IPS DF 19.7 (cell line): ENCODE results near the gene IFIT2.
"Not testable (repeated sequence)": the region's sequence is repeated elsewhere in the genome, so short reads cannot be mapped to it uniquely, and the experiment has no call there.

Experiments used
- DNase-seq: peaks from one replicate; pipeline ENCODE4 v3.0.0-alpha.2; 2013; ENCODE audit warnings: low read depth, low spot score

The IFIT2 gene

DNA sequence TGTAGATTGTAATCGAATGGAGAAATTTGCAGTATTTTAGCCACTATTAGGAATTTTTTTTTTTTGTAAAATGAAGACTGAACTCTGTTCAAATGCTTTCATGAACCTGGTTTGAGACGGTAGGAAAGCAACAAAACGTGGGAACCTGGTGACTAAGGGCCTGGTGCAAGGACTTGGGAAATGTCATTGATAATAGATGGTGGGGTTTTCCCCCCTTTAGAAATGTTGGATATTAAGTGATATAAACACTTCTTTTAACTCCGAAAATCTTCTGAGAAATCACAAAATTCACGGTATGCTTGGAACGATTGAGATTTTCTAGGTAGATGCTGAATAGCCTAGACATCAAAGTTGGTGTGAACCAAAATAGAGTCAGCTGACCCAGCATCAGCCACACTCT, 6.4 kb downstream of the IFIT2 start:
- no peak for DNase-seq

DNA sequence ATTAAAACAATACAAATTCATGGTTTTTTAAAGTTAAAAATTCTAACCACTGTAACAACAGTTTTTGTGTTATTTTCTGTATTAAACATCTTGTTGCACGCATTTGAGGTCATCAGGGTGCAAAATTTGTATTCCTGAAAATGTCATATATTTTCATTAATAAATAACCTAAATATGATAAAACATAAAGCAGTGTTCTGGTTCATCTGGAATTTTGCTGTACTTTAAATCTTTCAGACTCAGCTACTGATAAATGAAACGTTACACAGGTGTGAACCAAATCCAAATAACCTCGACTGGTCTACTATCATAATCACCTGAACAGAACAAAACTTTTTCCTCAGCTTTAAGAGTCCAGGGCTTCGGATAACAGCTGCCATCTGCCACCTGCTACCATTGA, 6.9 kb downstream of the IFIT2 start:
- DNase-seq: no peak

DNA sequence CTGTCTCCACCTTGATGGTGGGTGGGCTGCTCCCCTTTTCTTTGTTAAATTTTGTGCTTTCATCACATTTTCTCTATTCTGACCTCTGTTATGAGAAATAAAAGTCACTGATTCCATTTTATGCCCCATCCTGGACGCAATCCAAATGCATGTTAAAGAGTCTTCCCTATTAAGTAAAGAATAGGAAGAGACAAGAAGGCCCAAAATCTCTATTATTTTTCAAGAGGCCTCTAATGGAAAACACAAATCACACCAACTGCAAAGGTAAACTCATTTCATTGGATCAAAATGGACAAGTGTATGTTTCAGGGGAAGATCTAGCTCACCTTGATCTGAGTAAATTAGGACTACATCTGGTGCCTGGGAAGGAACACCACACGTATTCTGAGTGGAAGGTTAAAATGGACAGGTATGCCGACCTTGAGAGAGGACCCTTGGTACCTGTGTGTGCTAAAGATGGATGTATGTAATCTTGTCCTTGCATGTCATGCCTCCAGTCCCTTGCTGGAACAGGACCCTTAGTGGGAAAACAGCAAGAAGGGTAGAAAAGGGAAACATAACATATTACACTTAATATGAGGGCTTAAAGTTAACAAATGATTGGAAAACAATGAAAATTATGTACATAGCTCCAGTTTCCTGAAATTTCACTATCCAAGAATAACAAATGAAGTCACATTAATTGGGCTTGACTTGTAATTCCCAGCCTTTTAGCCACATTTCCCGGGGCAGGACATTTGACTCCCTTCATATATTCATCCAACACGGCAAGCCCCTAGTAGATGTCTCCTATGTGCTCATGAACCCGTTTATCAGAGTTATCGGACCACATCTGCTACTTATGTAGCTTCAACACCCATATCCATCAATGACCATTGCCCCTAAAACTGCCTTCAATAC, 7.6 kb downstream of the IFIT2 start:
- DNase-seq: no peak

DNA sequence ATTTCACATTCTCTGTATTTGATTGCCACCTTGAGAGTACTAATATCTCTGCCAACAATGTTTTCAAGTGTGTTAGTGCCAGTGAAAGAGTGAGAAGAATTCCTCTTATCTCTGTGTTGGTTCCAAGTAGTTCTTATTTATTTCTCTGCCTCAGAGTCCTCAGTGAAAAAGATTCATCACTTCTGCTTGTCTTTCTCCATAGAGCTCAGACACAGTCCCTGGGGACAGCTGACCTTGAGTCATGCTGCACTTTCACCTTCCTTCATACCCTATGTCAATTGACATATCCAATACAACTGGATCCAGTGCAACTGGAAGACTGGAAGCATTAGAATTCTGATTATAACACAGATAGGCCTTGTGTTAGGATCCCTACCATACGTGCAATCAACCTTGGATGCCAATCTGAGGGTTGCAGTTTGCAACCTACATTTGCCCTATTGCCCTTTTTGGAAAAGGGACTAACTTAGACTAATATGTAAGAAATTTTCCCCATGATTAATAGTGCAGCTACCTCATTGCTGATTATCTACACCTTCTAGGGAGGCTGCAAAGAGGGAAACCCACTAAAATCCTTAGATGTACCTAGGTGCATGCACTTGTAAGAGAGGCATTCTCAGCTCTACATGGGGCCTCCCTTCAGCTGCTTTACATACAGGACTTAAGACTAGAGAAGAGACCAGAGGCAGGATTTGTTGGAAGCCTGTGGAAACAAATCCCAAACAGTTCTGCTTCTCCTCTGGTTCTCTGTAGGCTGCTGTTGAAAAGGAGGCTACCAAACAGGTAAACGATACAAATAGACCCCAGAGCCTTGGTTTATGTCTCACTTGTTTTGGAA, 8.4 kb downstream of the IFIT2 start:
- DNase-seq: no peak

DNA sequence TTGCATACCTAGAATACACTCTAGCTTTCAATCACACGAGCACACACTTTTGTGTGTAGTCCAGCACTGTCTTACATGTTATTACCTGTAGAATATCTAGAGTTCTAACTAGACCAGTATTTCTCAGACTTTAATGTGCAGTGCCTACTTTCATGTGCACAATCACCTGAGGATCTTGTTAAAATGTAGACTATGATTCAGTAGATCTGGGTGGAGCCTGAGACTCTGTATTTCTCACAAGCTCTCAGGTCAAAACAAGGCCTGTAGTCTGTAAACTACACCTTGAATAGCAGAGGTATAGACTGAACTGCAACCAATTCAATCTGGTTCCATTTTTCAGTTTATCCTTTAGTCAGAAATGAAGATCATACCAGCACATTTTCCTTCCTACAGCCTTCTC, 11.1 kb downstream of the IFIT2 start:
- no peak for DNase-seq

DNA sequence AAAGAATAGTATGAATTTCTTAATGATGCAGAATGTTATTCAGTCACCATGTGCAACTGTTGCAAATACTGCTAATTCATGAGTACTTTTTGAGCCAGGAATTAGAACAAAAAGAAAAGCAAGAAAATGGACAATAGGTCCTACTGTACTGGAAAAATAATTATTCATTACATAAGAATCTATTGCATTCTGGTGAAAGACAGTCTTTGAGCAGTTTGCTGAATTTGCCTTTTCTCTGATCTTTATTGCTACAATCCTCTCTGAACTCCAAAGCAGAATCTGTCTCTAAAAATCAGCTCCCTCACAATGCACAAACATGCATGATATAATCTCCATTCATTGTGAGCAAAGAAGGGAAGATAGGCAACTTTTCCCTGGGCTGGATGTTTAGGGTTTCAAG, 12.8 kb downstream of the IFIT2 start:
- DNase-seq: no peak

DNA sequence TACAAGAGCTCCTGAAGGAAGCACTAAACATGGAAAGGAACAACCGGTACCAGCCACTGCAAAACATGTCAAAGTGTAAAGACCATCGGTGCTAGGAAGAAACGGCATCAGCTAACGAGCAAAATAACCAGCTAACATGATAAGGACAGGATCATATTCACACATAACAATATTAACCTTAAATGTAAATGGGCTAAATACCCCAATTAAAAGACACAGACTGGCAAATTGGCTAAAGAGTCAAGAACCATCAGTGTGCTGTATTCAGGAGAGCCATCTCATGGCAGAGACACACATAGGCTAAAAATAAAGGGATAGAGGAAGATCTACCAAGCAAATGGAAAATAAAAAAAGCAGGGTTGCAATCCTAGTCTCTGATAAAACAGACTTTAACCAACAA, 16.2 kb downstream of the IFIT2 start:
- not testable (repeated sequence) for DNase-seq

DNA sequence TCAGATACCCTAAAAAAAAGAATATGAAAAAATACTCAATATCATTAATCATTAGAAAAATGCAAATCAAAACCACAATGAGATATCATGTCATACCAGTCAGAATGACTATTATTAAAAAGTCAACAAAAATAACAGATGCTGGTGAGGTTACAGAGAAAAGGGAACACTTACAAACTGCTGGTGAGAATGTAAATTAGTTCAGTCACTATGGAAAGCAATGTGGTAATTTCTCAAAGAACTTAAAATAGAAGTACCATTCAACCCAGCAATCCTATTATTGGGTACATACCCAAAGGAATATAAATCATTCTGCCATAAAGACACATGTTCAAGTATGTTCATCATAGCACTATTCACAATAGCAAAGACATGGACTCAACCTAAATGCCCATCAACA, 23.2 kb downstream of the IFIT2 start:
- not testable (repeated sequence) for DNase-seq

DNA sequence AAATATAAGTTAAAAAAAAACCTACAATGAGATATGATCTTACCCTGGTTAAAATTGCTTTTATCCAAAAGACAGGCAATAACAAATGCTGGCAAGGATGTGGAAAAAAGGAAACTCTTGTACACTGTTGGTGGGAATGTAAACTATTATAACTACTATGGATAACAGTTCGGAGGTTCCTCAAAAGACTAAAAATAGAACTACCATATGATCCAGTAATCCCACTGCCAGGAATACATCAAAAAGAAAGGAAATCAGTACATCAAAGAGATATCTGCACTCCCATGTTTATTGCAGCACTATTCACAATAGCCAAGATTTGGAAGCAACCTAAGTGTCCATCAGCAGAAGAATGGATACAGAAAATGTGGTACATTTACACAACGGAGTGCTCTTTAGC, 24.0 kb downstream of the IFIT2 start:
- not testable (repeated sequence) for DNase-seq

DNA sequence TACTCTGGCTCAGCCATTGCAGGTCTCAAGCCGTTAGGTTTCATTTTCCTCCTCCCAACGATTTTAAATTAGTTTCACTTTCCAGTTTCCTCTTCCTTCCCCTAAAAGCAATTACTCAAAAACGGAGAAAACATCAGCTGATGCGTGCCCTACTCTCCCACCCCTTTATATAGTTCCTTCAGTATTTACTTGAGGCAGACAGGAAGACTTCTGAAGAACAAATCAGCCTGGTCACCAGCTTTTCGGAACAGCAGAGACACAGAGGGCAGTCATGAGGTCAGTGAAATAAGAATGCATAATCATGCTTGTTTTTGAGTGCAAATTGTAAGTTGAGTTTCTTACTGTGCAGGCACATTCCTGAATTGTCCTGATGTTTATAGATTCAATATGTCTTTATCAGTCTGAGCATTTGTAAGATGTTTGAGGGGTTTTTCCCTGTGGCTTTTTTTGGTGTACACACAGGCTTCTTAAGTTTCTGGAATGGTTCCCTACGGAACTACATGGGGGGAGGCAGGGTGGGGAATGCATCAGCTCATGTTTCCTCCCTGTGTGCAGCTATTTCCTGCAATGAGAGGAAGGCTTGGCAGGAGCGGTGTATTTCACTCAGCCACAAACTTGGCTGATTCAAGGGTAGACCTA, 26.1 kb downstream of the IFIT2 start, which contains the start of gene IFIT3:
Gene IFIT3, plus strand, starts transcription at position 195 of the 639 bp plus-strand sequence. Its CDS starts 77 bp downstream, at position 272.
- no peak for DNase-seq

DNA sequence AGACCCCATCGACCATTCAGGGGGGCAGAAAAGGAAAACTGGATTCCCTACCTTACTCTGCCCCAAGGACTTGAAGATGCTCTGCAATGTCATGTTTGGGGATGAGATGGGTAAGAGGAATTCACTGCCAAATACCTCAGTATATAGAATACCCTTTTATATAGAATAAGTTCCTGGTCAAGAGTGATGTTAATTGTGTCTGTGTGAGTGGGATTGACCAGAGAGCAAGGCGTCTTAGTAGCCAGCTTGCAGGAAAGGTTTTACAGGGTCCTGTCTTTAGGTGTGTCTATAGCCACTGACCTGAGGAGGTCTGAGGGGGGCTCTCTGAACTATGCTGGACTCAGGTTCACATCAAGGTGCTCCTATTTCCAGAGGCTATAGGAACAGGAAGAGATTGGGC, 27.3 kb downstream of the IFIT2 start:
- DNase-seq: no peak

DNA sequence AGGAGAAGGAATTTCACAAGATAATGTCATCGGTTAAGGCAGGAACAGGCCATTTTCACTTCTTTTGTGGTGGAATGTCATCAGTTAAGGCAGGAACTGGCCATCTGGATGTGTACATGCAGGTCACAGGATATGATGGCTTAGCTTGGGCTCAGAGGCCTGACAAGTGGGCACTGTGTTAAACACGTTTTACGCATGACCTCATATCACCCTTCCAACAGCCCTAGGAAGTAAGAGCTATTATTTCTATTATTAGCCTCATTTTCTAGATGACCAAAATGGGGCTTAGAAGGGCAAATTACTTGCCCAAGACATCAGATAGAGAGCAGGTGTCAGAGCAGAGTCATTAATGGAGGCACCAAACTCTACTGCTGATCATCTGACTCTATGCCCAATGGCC, 28.2 kb downstream of the IFIT2 start:
- not testable (repeated sequence) for DNase-seq

DNA sequence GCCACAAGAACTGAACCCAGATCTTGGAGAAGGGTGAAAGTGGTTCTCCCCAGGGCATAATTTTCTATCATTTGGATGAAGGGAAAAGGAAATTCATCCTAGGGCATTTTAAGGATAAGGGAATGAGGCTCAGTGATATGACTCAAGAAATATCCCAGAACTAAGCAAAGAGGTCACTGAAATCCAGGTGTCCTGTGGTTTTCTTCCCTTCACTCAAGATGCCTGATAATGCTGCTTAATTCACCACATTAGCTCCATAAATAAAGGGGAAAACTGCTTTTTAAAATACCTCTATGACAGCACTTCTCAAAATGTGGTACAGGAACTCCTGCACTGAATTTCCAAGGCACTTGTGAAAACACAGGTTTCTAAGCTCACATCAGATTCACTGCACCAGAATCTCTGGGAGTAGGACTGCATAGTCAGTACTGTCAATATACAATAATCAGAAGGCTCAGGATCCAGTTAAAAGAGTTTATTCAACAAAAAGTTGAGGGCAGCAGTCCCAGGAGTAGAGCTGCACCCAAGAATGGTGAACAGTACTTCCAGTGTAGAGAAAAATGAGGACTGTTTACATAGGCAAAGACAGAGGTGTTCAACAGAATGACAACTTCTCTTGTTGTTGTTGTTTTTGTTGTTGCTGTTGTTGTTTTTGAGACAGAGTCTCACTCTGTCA, 28.8 kb downstream of the IFIT2 start:
- DNase-seq: no peak

DNA sequence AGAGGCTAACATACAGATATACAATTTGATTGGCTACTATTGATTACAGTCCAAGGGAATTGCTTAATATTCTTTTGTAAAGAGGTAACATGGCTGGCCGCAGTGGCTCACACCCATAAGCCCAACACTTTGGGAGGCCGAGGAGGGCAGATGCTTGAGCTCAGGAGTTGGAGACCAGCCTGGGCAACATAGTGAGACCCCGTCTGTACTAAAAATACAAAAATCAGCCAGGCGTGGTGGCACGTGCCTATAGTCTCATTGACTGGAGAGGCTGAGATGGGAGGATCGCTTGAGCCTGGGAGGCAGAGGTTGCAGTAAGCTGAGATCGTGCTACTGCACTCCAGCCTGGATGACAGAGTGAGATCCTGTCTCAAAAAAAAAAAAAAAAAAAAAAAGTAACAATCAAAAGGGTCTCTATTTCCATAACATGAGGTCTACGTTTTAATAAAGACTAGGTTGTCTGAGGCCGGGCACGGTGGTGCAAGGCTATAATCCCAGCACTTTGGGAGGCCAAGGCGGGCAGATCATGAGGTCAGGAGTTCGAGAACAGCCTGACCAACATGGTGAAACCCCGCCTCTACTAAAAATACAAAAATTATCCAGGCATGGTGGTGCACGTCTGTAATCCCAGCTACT, 29.8 kb downstream of the IFIT2 start:
- DNase-seq: not testable (repeated sequence)

DNA sequence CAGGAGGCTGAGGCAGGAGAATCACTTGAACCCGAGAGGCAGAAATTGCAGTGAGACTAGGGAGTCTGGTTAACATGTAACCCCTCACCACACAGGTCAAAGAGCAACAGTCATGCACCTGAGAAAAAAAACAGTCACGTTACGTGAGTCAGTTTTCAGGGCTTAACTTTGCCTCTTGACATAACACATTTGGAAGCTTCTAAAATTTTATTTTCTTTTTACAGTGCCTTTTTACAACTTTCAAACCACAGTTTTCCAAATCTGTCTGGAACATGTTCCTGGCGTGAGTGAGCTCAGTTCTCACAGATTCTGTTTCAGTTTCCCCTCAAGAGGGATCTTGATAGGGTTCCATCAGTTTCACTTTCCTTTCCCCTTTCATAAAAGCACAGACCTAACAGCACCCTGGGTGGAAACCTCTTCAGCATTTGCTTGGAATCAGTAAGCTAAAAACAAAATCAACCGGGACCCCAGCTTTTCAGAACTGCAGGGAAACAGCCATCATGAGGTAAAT, 30.3 kb downstream of the IFIT2 start:
- DNase-seq: no peak

DNA sequence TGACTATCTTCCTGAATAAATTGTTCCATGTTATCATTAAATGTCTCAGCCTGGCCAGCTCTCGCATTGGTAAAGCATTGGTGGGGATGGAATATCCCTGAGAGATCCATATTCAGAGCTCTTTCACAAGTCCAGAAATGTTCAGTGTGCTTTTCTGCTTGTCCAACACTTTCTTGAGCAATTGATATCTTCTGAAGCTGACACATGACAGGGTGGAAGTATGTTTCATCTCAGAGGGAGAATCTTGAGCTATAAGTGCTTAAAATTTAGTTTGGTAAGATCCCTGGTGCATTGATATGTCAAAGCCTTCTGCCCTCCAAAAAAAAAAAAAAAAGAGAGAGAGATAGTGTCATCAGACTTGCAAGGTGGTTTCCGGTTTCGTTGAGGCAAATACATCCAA, 33.4 kb downstream of the IFIT2 start:
- no peak for DNase-seq

DNA sequence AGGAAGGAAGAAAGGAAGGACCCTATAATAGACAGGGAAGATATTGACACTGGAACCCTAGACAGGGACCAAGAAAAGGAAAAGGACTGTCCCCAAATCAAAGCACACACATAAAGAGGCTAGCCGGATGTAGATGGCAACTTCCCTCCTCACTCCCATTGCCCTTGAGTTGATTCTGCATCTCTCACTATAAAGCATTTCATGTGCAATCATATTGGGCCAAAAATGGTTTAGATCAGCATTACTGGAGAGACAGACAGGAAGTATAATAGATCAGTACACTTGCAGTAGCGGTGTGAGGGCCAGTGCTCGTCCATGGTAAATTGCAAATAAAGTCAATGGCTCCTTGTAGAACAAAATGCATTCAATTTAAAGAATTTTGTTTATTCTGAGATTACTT, 34.4 kb downstream of the IFIT2 start:
- DNase-seq: no peak

DNA sequence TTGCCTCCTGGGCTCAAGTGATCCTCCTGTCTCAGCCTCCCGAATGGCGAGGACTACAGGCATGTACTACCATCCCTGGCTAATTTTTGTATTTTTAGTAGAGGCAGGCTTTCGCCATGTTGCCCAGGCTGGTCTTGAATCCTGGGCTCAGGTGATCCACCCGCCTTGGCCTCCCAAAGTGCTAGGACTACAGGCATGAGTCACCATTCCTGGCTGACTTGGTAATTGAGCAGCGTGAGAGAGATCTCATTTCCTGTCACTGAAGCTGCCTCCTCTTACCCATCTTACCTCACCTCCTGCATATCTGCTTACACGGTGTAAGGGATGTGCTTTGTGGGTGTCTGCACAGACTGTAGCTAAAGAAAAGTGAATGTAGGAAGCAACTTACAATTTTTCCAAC, 35.6 kb downstream of the IFIT2 start:
- DNase-seq: no peak

DNA sequence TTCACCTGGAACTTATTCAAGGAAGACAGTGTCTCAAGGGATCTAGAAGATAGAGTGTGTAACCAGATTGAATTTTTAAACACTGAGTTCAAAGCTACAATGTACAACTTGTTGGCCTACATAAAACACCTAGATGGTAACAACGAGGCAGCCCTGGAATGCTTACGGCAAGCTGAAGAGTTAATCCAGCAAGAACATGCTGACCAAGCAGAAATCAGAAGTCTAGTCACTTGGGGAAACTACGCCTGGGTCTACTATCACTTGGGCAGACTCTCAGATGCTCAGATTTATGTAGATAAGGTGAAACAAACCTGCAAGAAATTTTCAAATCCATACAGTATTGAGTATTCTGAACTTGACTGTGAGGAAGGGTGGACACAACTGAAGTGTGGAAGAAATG, 36.9 kb downstream of the IFIT2 start:
- no peak for DNase-seq

DNA sequence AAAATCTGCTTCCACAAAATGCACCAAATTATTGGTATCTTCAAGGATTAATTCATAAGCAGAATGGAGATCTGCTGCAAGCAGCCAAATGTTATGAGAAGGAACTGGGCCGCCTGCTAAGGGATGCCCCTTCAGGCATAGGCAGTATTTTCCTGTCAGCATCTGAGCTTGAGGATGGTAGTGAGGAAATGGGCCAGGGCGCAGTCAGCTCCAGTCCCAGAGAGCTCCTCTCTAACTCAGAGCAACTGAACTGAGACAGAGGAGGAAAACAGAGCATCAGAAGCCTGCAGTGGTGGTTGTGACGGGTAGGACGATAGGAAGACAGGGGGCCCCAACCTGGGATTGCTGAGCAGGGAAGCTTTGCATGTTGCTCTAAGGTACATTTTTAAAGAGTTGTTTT, 38.0 kb downstream of the IFIT2 start:
- no peak for DNase-seq

DNA sequence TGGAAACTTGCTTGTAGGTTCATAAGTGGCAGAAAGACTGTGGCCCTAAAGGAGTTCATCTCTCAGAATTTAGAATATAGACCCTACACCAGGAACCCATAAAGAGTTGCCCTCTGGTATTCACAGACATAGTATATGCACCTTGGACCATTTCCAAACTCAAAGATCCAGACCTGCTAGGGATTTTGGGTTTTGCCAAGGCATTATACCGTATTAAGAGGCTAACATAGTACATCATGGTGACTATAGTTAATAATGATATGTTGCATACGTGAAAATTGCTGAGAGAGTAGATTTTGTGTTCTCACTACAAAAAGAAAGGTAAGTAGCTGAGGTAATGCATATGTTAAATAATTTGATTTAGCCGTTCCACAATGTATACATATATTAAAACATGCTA, 39.8 kb downstream of the IFIT2 start:
- DNase-seq: no peak
